Pancreas (tissue), 10 donors: ENCODE measurements around the gene MAB21L1. TPM values are rescaled to one million over a fixed set of nuclear protein-coding genes. Genes with fewer than 3 reads are reported as not detected.

Experiments used
- ATAC-seq, 4 donors: fragments of 200-7000 bp; cut with Tn5 transposase; one replicate each; pipeline versions ENCODE4 v1.8.0 to v1.9.1; 2020; ENCODE audit warnings: mild to moderate bottlenecking in 4 of 4, moderate library complexity in 4 of 4
- DNase-seq, 6 donors: peaks; one replicate each; pipeline ENCODE4 v3.0.0-alpha.2; 2020
- FAIRE-seq: peaks from 2 replicates; lab custom pipeline; 2012; peaks lifted over from hg19 to GRCh38; lab: Jason Lieb, UNC
- H3K27ac ChIP-seq, 4 donors: fragments of 200-600 bp; sonication (generic); 1 replicate in 3 of 4; 2 replicates in 1 of 4; pipeline versions ENCODE4 v1.5.0 to v1.8.0; 2020
- H3K27me3 ChIP-seq, 4 donors: fragments of 200-600 bp; one replicate each; pipeline ENCODE4 v1.8.0; 2021
- H3K36me3 ChIP-seq, 3 donors: fragments of 200-600 bp; sonication (generic) in 1 of 3; one replicate each; pipeline versions ENCODE4 v1.5.0 to v1.8.0; 2020 to 2021
- H3K4me1 ChIP-seq, 3 donors: fragments of 200-600 bp; one replicate each; pipeline ENCODE4 v1.8.0; 2021
- H3K4me3 ChIP-seq, 4 donors: fragments of 200-600 bp; sonication (generic) in 2 of 4; one replicate each; pipeline versions ENCODE4 v1.5.0 to v1.8.0; 2020 to 2021
- H3K9me3 ChIP-seq, 4 donors: fragments of 200-600 bp; one replicate each; pipeline ENCODE4 v1.8.0; 2021
- CTCF ChIP-seq, 4 donors: fragments of 200-600 bp; sonication (generic) in 3 of 4; IDR thresholded peaks; one replicate each; pipeline versions ENCODE4 v1.5.0 to v1.8.0; 2021; ENCODE audit warnings: antibody characterized with exemption in 4 of 4
- WGBS, 2 donors: extraction: QIAGEN DNeasy Blood & Tissue Kit; methylation state at CpG; one replicate each; pipeline ENCODE4 v1.1.7; 2013; 5-methylcytosine and 5-hydroxymethylcytosine counted together
- intact Hi-C, 3 donors: fragments of 100-400 bp; cut with DNase I; formaldehyde crosslinking; loops; one replicate each; pipeline versions ENCODE4 v1.11.1 to v1.14.2; 2022
- polyA plus RNA-seq, 2 donors: library from polyadenylated mRNA; stranded (reverse); fragments of 200-250 nt; gene quantifications; one replicate each; pipeline ENCODE4 v1.2.3, GENCODE V29; 2013
- total RNA-seq, 6 donors: library from RNA; stranded (reverse); fragmentation: NEBNext Ultra II Directional in 4 of 6; extraction: Animal tissue kit (Norgen Biotek cat#: 25700) in 4 of 6; gene quantifications; one replicate each; pipeline versions ENCODE4 v1.2.1 to v1.2.4, GENCODE V29; 2021 to 2023
- donor health status: healthy with polysubstance abuse.
- donor health status: DM: no; HTN: no; CAD: no; lungs with moderate emphysema.
- donor health status: DM: no; HTN: no; CAD: no.
- donor health status: control.
- donor health status: control.
- donor health status: Bipolar disorder and iron deficiency.
- donor health status: DM: yes; HTN: yes; CAD: no.
- donor health status: DM: no; HTN: no; CAD: no.
- donor health status: DM: no; HTN: no; CAD: no.
- donor health status: DM: yes; HTN: yes; CAD: no.

MAB21L1 gene
- total and polyA plus RNA-seq, 8 donors, result 0.09 to 0.26 (median 0.13) TPM; not detected in 4

GRCh38 chr13:35496006-35496405 lies 19.5 kb upstream of the MAB21L1 start:
- no peak overlapping the region for H3K4me3 ChIP-seq
- H3K9me3 ChIP-seq, result no peaks in the 10 kb centered on the region
- H3K36me3 ChIP-seq, result no peaks in the 10 kb centered on the region
- H3K4me1 ChIP-seq, result no peaks in the 10 kb centered on the region
- no peak overlapping the region for H3K27ac ChIP-seq
- H3K27me3 ChIP-seq, result no peaks in the 10 kb centered on the region
- ATAC-seq, result no peak
- no peak for TF ChIP-seq CTCF (IDR thresholded peaks at IDR 0.05)
- WGBS, 2 donors, result 74 to 76% methylated on average over 1 of the region's 1 CpG
- FAIRE-seq, result no peak
- DNase-seq, result no peak
- intact Hi-C loops, result no loop called here

GRCh38 chr13:35489050-35489449 lies 12.6 kb upstream of the MAB21L1 start:
- WGBS, 2 donors, result 83 to 91% methylated on average over 4 of the region's 4 CpGs
- TF ChIP-seq CTCF (IDR thresholded peaks at IDR 0.05), result no peak
- FAIRE-seq, result no peak
- Histone ChIP-seq H3K36me3 (no peaks in the 10 kb centered on the region), H3K9me3 (no peaks in the 10 kb centered on the region), H3K4me1 (no peaks in the 10 kb centered on the region), H3K27me3 (no peaks in the 10 kb centered on the region), H3K27ac (no peak overlapping the region), H3K4me3 (no peak overlapping the region)
- DNase-seq, result no peak
- ATAC-seq, result no peak
- intact Hi-C loops, result no loop called here

GRCh38 chr13:35485424-35485823 lies 8.9 kb upstream of the MAB21L1 start:
- no peak for FAIRE-seq
- Histone ChIP-seq H3K4me3 (no peak overlapping the region), H3K27ac (no peak overlapping the region), H3K9me3 (no peaks in the 10 kb centered on the region), H3K27me3 (peaks cover 0 to 4% (median 0%) of the 10 kb centered on the region in 4 donors), H3K36me3 (no peaks in the 10 kb centered on the region), H3K4me1 (no peaks in the 10 kb centered on the region)
- intact Hi-C loops, result no loop called here
- no peak for DNase-seq
- WGBS, 2 donors, result 91 to 92% methylated on average over 3 of the region's 3 CpGs
- TF ChIP-seq CTCF (IDR thresholded peaks at IDR 0.05), result no peak
- ATAC-seq, result no peak

- no peaks in the 10 kb centered on the region for H3K36me3 ChIP-seq
- intact Hi-C loops, result no loop called here
- 90 to 91% methylated on average over 2 of the region's 2 CpGs for WGBS, 2 donors
Observed at GRCh38 chr13:35484384-35484783, 7.9 kb upstream of the MAB21L1 start.

More at GRCh38 chr13:35484384-35484783, 7.9 kb upstream of the MAB21L1 start:
- peaks cover 0 to 4% (median 0%) of the 10 kb centered on the region in 4 donors for H3K27me3 ChIP-seq
- ATAC-seq, result no peak
- no peak overlapping the region for H3K27ac ChIP-seq
- no peak for DNase-seq
- no peak for TF ChIP-seq CTCF (IDR thresholded peaks at IDR 0.05)
- no peak for FAIRE-seq
- H3K4me1 ChIP-seq, result no peaks in the 10 kb centered on the region
- H3K9me3 ChIP-seq, result no peaks in the 10 kb centered on the region
- H3K4me3 ChIP-seq, result no peak overlapping the region
